Fibroblast of peridontal ligament (primary cell): ENCODE measurements around the gene PSMD1.
"Not testable (repeated sequence)": the region's sequence is repeated elsewhere in the genome, so short reads cannot be mapped to it uniquely, and the experiment has no call there.

Experiments
- DNase-seq: peaks from one replicate; pipeline ENCODE4 v3.0.0-alpha.2; 2010; ENCODE audit errors: extremely low read depth

Gene PSMD1

GRCh38 chr2:231117148-231117547, 60.5 kb downstream of the PSMD1 start:
- no peak for DNase-seq

- DNase-seq = peak; percentile 59
Observed at GRCh38 chr2:231117922-231118613, 61.4 kb downstream of the PSMD1 start.

- no peak for DNase-seq
Observed at GRCh38 chr2:231118614-231118942, 61.9 kb downstream of the PSMD1 start.

- no peak for DNase-seq
Observed at GRCh38 chr2:231123362-231123898, 66.8 kb downstream of the PSMD1 start.

- peak; percentile 67 for DNase-seq
Observed at GRCh38 chr2:231124838-231125568, 68.3 kb downstream of the PSMD1 start, which contains the start of gene HTR2B. Gene HTR2B, minus strand, starts transcription at chr2:231125042. Its CDS starts 1,278 bp downstream, at chr2:231123764.

- DNase-seq = no peak
Observed at GRCh38 chr2:231126123-231126522, 69.5 kb downstream of the PSMD1 start.

GRCh38 chr2:231127480-231127879, 70.8 kb downstream of the PSMD1 start:
- no peak for DNase-seq

GRCh38 chr2:231127936-231128335, 71.3 kb downstream of the PSMD1 start:
- no peak for DNase-seq

GRCh38 chr2:231128541-231128940, 71.9 kb downstream of the PSMD1 start:
- DNase-seq = no peak

- no peak for DNase-seq
Observed at GRCh38 chr2:231129216-231129615, 72.5 kb downstream of the PSMD1 start.

GRCh38 chr2:231130336-231131056, 73.8 kb downstream of the PSMD1 start:
- DNase-seq = no peak

GRCh38 chr2:231132129-231132528, 75.5 kb downstream of the PSMD1 start:
- peak; percentile 75 for DNase-seq

GRCh38 chr2:231133365-231134099, 76.9 kb downstream of the PSMD1 start:
- peak; percentile 58 for DNase-seq

GRCh38 chr2:231134910-231135655, 78.4 kb downstream of the PSMD1 start:
- no peak for DNase-seq

GRCh38 chr2:231138699-231139098, 82.0 kb downstream of the PSMD1 start:
- peak; percentile 56 for DNase-seq

GRCh38 chr2:231139796-231140195, 83.1 kb downstream of the PSMD1 start:
- DNase-seq = no peak

GRCh38 chr2:231140808-231141207, 84.1 kb downstream of the PSMD1 start:
- DNase-seq = not testable (repeated sequence)

- DNase-seq = no peak
Observed at GRCh38 chr2:231144896-231145295, 88.2 kb downstream of the PSMD1 start.

- no peak for DNase-seq
Observed at GRCh38 chr2:231146665-231147064, 90.0 kb downstream of the PSMD1 start.

GRCh38 chr2:231152800-231153557, 96.3 kb downstream of the PSMD1 start:
- peak; percentile 87 for DNase-seq
